Effector CD8-positive, alpha-beta T cell (primary cell): ENCODE data around the gene MYBBP1A.

ENCODE experiments used
- DNase-seq: peaks from one replicate; lab custom pipeline; 2025; lab: John Stamatoyannopoulos, UW

Gene MYBBP1A

DNA sequence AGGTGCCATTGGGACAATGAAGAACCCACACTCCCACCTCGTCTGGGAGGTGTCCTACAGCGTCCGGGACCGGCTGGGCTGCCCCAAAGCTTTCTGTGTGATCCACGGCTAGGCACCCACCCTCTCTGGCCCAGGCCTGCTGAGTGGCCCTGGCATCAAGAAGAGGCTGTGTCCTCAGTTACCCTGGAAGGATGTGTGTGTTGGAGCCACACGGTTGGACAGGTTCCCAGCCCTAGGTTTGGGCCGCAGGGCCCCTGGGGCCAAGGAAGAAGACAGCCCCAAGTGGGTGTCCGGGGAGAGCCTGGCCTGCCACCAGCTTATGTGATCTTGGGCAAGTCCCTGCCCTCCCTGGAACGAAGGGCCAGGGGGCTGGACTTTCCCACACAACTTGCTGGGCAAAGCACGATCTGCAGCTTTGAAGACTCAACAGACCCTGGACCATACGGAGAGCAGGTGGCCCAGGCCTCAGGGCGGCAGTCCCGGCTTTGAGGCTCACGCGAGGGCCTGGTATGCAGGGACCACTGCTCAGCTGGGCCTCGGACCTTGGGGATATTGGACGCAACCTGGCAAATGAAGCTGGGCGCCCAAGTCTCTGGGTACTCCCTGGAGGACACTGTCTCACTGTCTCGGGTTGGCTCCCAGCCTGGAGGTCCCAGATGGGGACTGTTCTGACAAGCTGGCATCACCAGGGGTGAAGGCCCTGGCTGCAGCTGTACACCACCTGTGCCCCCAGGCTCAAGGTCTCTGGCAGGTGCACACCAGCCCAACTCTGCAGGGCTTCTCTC is 17.5 kb downstream of the MYBBP1A start:
- no peak for DNase-seq

DNA sequence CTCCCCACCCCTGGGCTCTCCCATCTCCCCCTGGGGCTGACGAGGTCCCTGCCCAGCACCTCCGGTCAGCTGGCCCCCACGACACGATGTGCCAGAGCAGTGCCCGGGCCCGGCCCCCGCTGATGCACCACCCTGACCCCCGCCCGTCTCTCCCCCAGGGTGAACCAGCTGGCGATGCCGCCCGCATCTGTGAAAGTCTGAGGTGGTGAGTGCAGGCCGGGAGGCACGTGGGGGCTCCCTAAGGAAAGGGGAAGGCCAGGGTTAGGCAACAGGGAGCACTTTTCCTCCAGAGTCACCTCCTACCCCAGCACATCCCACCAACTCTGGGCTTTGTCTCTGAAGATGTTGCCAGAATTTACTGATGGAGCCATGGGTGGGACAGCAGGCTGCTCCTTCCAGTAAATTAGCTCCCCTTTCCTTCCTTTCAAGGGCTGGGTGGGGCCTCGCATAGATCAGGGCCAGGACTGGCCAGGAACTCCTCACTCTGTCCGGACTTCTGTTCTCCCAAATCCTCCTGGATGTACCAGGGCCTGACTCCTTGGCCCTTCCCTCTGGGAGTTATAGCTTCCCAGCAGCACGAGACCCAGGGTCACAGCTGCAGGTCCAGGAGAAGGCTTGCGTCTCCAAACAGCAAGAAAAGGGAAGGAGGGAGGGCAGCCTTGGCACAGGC is 18.3 kb downstream of the MYBBP1A start:
- DNase-seq: no peak

DNA sequence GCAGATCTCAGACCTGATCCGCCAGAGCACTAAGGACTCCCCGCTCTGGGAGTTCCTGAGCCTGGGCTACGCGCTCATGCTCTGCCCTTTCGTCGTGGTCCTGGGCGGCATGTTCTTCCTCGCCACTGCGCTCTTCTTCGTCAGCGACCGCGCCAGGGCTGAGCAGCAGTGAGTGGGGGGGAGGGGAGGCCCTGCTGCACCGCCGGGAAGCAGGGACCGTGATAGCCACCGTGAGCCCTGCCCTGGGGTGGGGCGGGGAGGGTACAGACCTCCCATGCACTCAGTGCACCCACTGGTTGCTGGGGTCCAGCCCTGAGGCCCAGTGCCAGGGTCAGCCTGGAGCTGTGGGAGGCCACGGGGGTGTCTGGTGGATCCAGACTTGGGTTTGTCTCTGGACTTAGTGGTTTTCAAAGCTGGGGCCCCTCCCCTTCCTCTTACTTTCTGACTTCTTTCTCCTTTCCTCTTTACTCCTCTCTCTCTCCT is 18.9 kb downstream of the MYBBP1A start:
- no peak for DNase-seq

DNA sequence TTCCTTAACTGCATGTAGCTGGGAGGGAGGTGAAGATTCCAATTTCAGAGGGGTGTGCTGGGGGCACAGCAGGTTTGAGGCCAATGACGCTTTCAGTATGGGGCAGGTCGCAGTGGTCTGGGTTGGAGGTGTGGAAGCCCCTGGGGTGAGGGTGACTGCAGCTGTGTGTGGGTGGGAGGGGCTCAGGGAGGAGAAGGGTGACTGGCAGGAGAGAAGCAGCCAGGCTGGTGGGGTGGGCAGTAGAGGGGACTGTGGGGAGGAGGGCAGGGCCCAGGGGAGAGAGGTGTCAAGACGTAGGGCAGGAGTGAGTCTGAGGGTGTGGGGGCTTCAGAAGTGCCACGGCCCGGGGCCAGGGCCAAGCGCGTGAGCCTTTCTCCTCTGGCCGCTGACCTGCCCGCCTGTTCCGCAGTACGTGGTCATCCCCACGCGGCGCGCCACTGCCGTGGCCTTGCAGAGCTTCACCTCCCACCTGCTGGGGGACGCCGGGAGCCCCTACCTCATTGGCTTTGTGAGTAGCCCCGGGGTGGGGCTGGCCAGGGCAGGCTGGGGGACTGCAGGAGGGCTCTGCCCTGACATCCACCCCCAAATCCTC is 19.4 kb downstream of the MYBBP1A start:
- no peak for DNase-seq

DNA sequence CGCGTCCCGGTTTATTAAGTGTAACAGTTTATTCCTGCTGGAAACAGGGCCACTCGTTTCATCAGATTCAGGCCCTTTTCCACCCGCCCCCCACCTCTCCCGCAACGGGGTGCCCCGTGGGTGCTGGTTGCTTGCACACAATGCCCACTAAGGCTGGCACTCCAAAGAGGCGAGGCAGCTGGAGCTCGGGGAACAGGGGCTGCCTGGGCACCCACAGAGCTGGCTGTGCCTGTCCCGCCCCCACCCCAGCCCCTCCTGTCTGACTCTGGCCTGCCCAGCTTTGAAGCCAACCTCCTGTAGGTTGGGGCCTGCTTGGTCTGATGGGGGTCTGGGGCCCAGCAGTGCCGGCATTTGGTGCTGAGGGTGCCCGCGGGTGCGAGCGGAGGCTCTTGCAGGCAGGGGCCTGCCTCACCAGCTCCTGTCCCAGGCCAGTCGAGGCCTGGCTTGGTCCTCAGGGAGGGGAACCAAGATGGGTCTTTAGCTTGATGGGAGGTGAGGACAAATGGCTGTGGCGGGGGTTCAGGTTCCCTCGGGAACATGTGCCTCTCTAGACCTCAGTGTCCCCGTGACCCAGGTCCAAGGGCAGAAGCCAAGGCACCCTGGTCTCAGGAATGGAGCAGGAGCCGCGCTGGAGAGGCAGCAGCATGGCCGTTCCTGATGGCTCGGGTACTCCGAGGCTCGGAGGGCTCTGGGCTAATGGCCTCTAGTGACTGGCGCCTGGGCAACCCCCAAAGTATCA is 20.1 kb downstream of the MYBBP1A start:
- no peak for DNase-seq

DNA sequence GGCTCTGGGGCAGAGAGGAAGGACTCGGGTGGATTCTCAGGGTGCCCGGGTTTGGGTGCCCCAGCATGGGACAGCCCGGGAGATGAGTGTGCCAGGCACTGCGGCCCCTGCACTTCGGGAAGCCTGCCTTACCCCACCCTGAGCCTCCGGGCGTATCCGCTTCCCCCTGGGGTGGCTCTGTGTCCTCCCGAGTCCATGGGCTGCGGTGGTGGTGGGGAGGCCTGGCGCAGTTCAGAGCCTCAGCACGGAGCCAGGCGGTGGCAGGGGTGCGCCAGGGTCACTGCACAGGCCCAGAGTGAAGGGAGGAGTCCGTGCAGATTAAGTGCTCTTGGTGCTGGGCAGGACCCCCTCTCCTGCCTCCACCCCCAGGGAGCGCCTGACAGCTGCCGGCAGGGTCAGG is 20.7 kb downstream of the MYBBP1A start:
- DNase-seq: no peak

DNA sequence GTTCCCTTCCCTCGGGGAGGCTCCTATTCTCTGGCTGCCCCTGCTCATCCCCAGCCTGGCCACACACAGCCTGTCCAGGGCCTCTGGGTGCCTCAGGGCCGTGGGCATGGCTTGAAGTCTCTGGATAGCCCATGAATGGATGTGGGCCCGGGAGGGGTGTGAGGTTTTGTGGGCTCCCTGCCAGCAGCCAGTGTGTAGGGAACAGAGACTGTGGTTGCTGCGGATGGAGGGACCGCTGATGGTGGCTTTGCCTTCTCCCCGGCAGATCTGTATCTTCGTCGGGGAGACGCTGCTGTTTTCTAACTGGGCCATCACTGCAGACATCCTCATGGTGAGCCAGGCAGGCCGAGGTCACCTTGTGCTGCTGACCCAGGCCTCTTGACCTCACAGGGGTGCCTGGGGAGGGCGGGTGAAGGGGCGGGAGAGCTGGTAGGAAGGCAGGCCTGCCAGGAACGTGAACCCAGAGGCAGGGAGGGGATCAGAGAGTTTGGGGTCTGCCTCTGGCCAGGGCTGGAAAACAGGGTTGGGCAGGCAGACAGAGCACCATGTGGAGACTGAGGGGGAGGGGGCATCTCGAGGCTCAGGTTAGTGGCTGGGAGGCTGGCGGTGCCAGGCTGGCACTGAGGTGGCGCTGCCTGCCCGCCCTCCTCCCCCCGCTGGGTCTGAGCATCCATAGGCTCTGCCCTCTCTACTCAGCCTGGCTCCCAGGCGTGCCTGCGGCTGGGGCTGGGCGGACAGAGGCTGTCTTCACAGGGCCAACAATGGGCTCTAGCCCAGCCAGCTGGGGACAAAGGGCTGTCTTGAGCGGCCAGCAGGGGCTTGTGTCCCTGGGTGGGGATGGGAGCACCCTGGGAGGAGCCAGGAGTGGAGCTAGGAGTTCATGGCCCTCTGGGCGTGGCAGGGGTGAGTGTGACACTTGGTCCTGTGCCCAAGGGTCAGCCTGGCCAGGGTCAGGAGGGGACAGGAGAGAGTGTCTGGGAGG is 21.4 kb downstream of the MYBBP1A start:
- no peak for DNase-seq

DNA sequence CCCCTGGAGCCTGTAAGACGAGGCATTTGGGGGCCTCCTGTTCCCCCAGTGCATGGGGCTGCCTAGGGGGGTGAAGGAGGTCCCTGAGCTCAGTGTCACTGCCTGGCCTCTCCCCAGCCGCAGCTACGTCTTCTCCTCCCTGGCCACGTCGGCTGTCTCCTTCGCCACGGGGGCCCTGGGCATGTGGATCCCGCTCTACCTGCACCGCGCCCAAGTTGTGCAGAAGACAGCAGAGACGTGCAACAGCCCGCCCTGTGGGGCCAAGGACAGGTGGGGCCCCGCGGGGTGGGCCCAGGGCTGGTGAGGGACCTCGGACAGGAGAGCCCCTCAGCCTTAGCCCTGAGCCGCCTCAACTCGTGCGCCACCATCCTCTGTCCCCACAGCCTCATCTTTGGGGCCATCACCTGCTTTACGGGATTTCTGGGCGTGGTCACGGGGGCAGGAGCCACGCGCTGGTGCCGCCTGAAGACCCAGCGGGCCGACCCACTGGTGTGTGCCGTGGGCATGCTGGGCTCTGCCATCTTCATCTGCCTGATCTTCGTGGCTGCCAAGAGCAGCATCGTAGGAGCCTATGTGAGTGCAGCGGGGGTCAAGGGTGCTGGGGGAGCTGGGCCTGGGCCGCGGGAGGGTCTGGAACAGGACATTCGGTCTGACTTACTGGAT is 22.2 kb downstream of the MYBBP1A start:
- DNase-seq: no peak

DNA sequence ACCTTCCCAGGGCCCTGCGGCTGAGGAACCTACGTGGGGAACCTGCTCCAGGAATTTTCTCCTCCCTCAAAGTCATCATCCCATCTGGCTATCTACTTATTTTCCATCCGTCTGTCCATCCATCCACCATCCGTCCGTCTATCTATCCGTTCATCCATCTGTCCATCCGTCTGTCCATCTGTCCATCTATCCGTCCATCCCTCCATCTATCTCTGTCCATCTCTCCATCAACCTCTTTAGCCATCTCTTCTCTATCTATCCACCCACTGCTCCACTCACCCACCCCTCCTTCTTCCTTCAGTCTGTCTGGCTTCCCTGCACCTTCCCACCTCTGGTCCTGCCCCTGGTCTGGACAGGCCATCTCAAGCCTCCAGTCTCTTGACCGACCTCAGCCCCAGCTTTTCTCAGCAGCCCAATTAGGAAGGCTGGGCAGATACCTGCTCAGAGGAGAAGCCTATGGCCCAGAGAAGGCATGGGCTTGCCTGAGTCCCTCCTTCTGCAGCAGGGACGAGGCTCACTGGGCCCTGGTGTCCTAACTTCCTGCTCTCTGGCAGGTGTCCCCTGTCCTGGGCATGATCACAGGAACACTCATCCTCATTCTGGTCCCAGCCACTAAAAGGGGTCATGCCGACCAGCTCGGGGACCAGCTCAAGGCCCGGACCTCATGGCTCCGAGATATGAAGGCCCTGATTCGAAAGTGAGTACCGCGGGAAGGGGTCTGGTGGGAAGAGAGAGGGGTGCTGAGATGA is 23.0 kb downstream of the MYBBP1A start:
- DNase-seq: no peak

DNA sequence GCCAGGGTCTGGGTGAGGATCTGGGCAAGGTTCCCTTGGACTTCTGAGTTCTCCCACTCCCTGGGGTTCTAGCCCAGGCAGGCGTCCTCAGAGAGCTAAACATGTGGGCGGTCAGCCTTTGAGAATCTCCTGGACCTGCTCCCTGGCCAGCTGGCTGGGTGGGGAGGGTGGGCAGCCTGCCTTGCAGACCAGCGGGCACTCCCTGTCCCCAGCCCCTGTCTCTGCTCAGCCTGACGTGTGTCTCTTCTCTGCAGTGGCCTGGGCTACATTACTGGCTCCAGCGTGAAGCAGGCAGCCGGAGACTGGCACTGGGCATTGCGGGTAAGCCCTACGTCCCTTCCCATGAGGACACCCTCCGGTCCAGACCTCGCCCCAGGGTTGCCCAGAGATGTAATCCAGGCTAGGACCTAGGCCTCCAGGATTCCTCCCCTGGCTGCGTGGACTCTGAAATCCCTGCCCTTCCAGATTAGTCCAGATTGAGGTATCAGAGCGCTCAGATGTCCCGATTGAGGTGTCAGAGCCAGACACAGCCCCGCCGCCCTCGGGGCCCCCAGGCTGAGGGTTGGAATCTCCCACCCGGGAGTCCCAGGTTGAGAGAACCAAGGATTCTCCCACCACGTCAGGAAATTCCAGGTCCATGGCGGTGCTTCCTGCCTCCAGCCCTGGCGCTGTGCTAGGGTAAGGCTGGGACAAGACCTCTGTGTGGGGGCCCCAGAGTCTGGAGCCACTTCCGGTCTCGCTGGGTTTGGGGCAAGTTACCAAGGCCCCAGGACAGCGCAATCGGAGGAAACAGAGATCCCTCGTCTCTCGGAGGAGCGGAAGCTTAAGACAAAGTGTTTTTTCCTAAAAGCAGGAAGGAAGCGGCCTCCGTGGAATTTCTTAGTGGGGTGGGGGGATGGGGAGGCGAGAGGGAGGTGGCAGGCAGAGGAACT is 24.1 kb downstream of the MYBBP1A start:
- no peak for DNase-seq

DNA sequence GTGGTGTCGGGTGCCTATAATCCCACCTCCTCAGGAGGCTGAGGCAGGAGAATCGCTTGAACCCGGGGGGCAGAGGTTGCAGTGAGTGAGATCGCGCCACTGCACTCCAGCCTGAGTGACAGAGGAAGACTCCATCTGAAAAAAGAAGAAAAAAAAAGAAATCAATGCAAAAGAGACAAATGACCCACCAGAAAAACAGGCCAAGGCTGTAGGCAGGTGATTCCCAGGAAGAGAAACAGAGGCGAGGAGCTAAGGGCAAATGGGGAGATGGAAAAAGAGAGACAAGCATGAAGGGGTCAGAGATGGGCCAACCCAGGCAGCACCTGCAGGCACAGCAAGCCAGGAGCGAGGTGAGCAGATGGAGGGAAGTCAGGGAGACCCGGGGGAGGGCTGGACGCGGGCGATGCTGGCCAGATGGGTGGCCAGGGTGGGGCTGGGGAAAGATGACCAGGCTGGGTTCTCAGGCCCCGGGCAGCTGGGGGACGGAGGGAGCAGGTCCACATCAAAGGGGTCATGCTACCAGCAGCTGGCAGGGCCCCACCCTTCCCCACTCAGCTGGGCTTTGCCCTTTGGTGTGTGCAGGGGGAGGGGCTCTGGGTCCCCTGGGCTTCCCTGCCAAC is 25.5 kb downstream of the MYBBP1A start:
- DNase-seq: no peak

DNA sequence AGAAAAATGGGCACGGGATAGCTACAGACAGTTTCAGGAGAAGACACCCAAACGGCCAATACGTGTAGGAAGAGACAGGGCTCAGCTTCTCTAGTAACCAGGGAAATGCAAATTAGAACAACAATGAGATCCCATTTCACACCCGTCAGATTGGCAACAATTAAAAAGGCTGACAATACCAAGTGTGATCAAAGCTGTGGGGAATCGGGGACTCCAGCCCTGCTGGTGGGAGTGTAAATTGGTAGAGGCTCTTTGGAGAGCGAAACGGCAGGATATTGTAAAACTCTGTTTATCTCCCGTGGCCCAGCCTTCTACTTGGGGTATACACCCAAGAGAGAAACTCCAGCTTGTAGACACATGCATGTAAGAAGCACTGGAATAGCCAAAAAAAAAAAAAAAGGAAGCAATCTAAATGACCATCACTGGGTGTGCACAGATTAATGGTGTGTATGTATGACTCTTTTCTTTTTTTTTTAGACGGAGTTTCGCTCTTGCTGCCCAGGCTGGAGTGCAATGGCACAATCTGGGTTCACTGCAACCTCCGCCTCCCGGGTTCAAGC is 27.5 kb downstream of the MYBBP1A start:
- DNase-seq: no peak

DNA sequence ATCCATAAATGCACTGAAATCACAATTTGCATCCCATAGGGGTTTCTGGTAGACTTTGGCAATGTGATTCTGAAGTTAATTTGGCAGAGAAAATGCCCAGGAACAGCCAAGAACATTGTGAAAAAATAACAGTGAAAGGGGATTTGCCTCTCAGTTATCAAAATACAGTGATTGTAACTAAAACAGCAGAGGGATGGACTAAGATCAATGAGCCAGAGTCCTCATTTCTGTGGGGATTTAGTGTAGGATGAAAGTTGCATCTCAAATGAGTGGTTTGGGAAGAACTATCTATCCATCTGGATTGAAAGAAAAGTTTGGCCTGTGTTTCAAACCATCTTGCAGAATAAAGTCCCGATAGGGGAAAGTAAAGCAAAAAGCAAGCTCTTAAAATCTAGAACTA is 28.1 kb downstream of the MYBBP1A start:
- no peak for DNase-seq

DNA sequence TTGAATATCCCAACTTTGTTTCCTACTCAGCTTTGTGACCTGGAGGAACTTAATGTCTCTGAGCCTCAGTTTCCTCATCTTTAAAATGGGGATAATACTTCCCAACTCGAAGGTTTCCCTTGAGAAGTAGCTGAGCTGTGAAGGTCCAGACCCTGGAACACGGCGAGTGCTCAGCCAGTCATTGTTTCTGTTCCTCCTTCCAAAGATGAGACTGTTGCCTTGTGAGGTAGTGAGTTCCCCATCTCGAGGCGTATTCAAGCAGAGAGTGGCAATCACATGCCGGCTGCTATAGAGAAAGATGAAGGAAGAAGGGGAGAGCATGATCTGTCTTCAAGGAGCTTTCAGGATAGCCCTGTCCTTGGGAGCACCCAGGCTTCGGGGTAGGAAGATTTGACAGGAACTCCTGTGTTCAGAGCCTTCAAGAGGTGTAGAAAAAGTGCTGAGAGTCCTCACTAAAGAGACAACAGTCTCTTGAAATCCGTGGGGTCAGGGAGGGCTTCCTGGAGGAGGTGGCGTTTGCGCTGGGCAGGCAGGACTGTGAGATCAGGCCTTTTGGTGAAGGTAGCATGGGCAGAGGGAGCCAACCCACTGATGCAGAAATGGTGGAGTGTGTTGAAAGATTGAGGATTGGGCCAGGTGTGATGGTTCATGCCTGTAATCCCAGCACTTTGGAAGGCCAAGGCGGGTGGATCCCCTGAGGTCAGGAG is 29.3 kb downstream of the MYBBP1A start:
- DNase-seq: no peak

DNA sequence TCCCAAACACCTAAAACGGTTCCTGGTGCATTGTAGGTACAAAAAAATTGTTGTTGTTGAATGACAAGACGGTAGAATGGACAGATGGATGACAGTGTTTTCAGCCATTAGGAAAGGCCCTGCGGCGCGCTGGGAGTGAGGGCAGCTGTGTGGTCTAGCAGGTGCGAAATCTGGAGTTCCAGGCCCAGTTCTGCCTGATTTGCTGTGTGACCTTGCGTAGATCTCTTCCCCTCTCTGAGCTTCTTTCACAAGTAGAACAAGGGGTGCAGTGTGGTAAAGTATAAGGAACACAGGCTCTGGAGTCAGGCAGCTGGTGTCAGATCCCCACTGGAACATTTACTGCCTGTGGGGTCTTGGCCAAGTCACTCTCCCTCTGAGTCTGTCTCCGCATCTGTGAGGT is 31.2 kb downstream of the MYBBP1A start:
- DNase-seq: no peak

DNA sequence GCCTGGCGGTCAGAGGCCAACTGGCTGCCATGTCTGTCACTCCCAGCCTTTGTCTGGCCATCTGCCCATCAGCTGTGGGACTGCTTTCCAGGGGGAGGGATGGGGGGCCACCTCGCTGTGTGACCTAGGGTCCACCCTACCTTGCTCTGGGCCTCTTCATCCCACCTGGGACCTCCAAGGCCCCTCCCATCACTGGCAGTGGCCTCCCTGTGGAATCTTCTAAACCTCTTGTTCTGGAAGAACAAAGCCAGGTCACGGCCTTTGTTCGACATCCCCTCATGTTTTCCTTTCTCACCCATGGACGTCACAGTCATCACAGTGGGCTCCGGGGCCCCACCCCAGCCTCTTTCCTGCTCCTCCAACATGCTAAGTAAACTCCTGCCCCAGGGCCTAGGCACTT is 32.5 kb downstream of the MYBBP1A start:
- no peak for DNase-seq

DNA sequence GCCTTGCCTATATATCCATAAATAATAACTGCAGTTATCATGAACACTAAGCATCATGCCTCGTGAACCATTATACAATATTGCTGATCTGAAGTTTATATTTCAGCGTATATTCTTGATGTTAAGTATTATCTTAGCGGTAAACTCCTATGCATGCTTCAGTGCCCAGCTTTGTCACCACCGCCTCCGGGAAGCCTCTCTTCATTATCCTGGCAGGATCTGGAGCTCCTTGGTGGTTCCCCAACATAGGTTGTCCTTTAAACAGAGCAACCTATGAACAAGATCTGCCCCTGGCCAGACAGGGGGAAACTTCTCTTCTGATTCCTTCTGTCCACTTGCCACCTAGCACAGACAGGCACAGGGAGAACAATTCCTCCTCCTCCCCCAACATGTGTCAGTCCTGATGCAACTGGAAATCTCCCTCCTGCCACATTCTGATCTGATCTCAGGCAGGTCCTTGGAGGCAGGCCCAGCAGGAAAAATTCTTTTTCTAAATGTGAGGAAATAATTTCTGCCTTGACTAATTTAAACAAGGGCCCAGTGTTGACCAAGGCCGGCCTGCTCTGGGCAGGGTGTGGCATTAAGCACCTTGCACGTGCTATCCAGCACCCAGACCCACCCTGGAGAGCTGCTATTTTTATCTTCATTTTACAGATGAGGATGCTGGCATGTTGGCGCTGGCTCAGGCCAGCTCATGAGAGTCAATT is 34.1 kb downstream of the MYBBP1A start:
- DNase-seq: no peak
